C4-2B (cell line): ENCODE results near the gene SMC3.
"Not testable (repeated sequence)": the region's sequence is repeated elsewhere in the genome, so short reads cannot be mapped to it uniquely, and the experiment has no call there.

Experiments
- ZFX ChIP-seq: fragments of 450-650 bp; IDR thresholded peaks from 2 replicates; pipeline ENCODE4 v1.6.1; 2017
- TF ChIP-seq, protein P1 (sequence below): fragments of 450-650 bp; conservative IDR thresholded peaks from 2 replicates; pipeline ENCODE4 v1.5.1; 2017; ENCODE audit warnings: mild to moderate bottlenecking

DNA sequence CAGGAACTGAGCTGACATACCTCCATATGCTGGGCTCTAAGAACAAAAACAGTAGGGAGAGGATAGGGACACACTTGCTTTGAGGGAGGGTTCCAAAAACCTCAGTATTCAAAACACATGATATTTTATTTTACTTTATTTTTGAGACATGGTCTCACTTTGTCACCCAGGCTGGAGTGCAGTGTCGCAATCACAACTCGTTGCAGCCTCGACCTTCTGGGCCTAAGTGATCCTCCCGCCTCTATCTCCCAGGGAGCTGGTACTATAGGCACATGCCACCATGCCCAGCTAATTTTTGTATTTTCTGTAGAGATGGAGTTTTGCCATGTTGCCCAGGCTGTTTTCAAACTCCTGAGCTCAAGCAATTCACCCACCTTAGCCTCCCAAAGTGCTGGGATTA lies 34.9 kb upstream of the SMC3 start:
- TF ChIP-seq, protein P1, sequence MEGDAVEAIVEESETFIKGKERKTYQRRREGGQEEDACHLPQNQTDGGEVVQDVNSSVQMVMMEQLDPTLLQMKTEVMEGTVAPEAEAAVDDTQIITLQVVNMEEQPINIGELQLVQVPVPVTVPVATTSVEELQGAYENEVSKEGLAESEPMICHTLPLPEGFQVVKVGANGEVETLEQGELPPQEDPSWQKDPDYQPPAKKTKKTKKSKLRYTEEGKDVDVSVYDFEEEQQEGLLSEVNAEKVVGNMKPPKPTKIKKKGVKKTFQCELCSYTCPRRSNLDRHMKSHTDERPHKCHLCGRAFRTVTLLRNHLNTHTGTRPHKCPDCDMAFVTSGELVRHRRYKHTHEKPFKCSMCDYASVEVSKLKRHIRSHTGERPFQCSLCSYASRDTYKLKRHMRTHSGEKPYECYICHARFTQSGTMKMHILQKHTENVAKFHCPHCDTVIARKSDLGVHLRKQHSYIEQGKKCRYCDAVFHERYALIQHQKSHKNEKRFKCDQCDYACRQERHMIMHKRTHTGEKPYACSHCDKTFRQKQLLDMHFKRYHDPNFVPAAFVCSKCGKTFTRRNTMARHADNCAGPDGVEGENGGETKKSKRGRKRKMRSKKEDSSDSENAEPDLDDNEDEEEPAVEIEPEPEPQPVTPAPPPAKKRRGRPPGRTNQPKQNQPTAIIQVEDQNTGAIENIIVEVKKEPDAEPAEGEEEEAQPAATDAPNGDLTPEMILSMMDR = not testable (repeated sequence)
- not testable (repeated sequence) for TF ChIP-seq ZFX
